HG03460 (cell line): ENCODE data around the gene SLIT1.

Experiments used
- ATAC-seq: cut with Tn5 transposase; IDR thresholded peaks from one replicate; pipeline ENCODE4 v1.9.1; 2021; ENCODE audit not compliant: unreplicated experiment

The SLIT1 gene

DNA sequence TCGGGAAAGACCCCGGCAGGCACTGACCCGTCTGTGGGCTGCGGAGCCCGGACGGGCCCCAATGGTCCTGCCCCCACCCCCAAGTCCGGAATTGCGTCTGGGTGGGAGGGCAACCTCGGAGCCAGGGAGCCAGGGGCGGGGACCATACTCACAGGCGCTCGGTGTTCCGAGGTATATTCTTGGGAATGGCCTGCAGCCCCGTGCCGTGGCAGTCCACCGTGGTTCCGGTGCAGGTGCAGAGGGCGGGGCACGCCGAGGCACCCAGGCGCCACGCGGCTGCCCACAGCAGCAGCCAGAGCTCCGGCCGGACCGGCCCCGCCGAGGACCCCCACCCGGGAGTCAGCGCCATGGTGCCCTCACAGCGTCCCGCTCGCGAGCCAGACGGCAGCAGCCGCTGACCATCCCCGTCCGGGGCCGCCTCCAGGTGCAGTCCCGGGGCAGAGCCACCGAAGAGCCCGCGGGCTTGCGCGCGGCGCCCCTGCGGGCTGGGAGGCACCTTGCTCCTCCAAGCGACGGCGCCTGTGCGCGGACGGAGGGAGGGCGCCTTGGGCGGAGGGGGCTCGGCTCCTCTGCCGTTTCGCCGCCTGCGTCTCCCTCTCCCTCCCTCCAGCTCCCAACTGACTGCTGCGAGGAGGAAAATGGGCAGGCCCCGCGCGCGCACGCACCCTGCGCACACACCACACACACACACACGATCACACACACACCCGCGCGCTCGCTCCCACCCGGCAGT, at the start of gene SLIT1:
Gene SLIT1, minus strand, starts transcription at position 634 of the 733 bp plus-strand sequence. Its CDS starts 285 bp downstream, at position 349.
- no peak for ATAC-seq

DNA sequence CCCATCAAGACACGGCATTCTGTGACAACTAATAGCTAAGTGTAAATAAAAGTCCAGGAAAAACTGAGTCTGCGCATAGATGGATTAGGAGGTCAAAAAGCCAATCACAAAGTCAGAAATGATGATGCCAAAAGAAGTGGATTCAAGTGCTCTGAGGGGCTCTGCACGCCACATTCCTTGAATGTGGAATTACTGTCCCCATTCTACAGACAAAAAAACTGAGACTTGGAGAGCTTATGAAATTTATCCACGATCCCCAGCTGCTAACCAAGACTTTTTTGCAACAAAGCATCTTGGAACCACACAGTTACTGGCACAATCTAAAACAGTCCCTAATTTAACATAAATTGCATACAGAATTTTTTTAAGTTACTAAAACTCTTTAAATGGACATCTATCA, 49.6 kb upstream of the SLIT1 start:
- ATAC-seq, result no peak

DNA sequence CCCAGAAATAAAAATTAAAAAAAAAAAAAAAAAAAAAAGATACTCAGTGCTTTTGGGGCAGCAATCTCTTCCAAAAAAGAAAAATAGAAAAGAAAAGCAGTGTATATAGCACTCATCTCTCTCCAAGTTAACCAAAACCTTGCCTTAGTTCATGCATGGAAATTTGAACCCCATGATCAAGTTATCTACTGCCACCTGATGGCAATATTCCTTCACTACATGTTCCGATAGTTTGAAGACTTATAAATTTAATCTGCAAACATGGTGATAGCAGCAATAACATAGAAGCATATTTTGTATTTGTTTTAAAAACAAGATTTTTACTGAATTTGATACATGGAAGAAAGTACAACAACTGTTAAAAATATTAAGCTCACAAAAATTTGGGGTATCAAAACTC, 48.6 kb upstream of the SLIT1 start:
- no peak for ATAC-seq

DNA sequence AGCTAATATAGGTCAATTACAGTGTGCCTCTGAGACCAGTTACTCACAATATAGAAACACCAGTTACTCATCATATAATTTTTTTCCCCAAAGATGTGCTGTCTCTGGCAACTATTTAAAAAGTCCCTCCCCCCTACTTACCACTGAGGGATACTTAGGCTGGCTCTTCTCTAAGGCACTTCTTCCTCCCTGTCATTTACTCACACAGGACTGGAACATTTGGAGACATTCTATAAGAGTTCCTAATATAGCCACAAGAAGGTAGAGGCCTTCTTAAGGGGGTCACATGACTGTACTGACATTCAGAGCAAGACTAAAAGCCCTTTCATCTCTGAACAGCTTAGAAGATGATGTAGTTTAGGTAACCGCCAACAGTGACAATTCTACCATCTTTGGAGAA, 44.4 kb upstream of the SLIT1 start:
- ATAC-seq, result no peak

DNA sequence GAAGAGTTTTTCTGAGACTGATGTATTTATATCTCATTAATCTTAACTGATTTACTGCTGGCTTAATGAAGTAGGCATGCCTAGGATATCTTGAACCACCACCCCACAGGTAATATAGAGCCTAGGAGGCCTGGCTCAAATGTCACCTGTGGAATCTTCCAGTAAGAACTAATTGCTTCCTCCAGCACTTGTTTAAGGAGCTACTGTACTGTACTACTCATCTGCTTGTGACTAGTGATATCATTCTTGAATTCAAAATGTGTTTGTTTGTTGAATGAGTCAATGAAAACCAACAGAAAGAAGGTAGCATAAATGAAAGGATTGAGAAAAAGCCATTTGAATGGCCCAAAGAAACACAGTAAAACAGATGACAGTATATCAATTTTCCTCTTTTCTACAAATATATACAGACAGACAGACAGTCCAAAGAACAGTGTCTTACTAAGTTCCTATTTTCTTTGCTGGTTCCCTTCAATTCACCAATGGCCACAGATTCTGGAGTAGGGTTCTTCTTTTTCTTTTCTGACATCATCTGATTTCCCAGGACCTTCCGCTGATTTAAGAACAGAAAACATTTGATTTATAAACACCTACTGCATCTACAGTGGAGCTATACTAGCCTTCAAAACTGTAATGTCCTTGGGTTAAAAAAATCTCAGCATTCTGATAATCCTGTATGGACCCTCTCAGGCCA, 43.7 kb upstream of the SLIT1 start:
- no peak for ATAC-seq

DNA sequence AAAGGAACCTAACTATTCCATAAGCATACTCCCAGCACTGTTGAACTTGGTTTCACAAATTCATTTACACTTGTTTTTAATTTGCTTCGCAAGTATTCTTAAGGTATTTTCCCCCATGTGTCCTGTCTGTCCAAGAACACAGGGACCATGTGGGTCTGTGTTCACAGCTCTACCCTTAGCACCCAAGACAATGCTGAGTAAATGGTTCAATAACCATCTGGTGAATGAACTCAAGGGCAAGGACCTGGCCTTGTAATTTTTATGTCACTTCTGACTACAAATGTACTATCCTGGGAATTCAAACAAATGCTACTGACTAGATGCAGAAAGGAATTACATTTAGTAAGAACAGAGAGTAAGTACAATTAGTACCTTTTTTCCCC, 43.0 kb upstream of the SLIT1 start:
- no peak for ATAC-seq

DNA sequence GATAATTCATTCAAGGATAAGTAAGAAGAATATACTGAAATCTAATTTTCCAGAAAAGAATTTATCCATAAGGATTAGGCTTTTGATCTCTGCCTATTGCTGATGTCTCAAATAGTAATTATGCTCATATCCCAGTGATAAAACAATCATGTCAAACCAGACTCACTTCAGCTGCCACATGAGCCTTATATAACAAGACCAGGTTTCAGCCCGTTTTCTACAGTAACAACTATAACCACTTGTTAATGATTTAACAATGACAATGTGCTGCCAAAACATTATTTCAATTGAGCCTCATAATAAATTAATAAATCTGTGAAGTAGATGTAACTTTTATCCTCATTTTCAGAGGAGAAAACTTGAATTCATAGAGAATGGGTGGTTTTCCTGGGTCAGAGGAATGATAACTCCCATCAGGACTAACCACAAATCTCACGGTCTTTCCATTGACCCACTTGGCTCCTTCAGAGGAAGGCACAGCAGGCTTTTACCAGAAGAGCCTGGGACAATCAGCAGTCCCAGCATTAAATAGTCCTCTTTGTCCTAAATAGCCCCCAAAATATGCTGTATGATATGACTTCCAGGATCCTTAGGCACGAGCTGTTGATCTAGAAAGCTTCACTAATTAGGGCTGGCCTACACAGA, 42.5 kb upstream of the SLIT1 start:
- no peak for ATAC-seq

DNA sequence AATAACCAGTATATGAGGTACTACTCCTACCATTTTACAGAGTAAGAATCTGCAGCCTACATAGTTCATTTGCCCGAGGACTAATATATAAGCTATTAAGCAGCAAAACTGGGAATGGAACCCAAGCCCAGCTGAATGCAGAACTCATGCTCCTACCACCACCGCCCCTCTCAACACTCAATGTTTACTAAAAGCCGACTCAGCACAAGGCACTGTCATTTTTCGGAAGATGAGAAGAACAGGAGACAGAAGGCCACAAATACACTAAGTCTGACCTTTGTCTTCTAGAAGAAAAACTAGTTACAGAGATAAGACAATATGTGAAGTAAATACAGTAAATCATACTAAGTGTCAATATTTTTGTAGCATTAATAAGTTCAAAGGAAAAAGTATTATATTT, 40.6 kb upstream of the SLIT1 start:
- no peak for ATAC-seq

DNA sequence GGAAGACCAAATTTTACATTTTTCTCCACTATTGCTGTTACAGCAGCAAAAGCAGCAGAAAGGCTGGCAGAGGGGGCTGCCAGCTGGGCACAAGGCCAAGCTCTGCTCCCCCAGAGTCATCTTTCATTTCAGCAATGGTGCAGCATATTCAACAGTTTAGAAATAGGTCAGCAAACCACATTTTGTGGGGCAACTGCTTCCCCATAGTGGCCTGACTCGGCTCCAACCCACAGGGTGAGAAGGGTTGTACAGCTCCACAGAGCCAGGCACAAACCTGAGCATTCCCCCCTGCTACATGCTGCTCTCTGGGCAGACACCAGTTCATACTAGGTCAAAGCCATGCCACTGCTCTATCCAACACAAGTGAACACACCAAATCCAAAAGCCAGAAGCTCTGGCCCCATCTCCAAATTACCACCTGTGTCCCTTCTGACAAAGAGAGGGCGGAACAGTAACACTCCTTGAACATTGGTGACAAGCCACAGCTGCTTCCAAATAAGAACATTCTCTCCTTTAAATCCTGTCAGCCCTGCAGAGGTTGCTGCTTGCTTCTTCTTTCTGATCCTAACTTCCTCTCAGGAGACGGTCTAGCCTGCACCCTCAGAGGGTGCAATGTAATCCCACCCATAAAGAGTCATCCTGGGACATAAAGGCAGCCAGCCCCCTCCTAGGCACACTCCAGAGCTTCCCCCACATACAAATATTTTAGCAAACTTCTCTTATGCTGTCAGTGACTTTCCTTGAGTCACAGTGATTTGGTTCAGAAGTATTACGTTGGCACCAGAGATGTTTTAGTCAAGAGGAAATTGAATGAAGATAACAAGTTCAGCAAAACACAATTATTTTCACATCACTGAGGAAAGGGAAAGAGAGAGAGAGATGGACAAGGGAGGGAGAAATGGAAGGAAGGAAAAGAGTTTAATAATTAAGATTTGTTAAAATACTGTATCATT, 39.0 kb upstream of the SLIT1 start:
- ATAC-seq, result no peak

DNA sequence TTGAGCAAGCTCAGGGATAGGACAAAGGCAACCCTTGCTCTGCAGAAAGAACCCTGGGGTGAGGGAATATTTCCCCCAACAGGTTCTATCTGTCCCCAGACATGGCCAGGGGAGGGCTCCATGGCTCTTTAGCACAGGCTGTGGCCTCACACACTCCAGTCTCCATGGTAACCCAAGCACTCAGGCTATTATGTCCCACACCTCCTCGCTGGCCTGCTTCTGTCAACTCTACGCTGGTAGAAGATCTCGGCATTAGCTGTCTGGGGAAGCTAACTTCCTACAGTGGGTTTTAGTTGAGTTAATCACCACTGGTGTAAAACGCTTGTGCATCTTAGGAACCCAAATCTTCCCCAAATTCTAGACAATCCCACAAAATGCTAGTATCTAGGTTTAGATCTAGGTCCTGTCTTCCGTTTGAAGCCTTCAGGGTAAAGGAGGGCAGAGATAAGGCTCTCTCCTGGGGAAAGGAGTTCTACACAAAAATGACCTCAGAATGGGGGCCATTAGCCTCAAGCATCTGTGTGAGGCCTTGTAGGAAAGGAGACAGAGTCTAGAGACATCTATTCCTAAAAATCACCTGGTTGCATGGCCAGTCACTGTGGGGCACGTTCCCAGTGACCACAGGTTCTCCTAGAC, 36.7 kb upstream of the SLIT1 start:
- no peak for ATAC-seq

DNA sequence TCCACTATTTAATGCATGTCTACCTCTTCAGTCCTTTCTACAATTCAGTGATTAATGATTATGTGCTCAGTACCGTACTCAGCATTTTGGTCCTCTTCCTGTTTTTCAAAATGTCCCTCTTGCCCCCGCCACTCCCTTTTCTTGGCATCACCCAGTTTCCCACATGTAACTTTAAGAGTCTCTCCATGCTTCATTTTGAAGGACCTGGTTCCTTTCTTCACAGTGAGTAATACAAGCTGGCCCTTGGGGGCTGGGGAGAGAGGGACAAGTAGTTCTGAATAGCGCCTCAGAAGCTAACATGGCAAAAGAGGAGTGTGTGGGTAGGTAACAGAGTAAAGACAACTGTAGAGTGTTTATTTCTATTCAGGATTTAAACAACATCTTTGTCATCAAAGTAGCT, 34.6 kb upstream of the SLIT1 start:
- ATAC-seq, result no peak

DNA sequence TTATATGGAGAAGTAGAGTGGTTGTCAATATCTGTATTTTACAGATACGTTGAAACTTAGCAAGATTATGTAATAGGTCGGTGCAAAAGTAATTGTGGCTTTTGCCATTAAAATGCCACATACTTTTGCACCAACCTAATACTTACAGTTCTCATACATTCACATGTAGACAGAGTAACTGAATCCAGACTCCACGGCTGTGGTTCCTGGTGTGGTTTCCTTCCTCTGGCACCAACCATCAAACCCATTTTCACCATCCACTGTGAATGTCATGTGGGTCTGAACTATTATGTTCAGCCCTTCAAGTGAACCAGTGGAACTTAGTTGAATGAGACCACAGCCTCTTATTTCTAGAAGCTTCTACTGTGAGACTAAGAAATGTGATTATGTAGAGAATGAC, 31.5 kb upstream of the SLIT1 start:
- no peak for ATAC-seq

DNA sequence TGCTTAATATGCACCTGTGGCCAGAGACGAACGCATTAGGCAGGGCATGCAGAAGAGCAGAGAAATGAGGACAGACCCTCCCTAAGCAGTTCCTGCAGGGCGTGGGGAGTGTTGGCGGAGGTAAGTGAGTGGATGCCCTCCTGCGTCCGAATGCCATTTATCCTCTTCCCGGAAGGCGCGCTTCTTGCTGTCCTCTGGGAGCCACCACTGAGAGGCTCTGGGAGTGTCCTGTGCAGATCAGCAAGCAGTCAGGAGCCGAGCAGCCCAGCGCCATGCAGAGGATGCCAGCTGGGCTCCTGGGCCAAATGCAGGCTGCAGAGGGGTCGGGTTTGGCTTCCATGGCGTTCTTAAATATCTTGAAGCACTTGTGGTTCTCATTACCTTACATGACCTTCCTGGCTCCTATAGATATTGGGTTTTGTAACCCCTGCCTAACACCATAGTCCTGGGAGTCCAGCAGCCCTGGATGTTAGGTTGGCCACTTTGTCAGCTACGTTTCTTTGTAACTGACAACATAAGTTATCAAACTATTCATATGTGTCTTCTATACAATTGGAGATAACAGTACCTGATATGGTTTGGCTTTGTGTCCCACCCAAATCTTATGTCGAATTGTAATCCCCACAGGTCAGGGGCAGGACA, 30.0 kb upstream of the SLIT1 start:
- ATAC-seq, result no peak

DNA sequence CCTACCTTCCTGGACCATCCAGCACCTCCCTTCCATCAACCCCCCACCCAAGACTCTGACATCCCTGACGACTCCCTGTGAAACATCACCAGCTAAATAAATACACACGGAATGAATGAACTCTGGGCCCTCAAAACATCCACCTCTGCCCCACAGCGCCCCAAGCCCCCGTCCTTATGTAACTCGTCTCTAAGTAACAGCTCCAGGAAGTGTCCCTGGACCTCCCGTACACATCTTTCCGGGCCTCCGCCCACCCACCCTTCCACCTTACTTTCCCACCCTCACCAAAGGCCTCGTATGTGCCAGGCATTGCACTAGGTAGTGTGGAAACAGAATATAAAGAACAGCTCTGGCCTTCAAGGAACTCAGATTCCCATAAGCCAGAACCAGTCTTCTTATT, 27.7 kb upstream of the SLIT1 start:
- no peak for ATAC-seq

DNA sequence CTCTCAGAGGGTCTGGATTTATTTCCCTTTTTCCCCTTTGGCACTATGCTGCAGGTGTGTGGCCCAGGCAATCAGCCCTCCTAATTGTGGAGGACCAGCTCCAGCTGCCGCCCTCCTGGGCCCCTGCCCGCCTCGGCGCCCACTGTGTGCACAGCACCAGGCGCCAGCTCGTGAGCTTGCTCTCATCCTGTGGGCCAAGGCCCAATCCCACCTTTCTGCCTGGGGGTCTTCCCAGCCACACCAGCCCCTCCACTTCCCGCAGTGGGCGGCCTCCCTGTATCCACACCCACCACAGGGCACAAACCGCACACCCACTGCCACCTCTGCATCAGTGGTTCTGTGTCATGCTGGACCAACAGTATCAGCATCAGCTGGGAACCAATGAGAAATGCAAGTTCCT, 25.5 kb upstream of the SLIT1 start:
- no peak for ATAC-seq

DNA sequence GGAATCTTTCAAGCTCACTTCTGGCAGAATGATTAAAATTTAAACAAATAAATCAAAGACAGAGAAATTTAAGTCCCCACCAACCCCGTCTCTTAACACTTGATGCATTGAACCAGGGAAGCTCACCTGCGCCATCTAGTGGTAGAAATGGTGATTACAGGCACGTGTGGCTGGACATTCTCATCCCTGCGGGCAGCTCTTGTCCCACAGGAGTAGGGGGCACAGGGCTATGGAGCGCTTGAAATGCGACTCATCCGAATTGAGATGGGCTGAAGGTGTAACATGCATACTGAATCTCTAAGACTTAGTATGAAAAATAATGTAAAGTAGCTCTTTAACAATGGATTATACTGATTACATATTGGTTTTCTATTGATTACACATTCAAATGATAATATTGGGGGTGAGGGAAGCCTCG, 24.8 kb upstream of the SLIT1 start:
- no peak for ATAC-seq

DNA sequence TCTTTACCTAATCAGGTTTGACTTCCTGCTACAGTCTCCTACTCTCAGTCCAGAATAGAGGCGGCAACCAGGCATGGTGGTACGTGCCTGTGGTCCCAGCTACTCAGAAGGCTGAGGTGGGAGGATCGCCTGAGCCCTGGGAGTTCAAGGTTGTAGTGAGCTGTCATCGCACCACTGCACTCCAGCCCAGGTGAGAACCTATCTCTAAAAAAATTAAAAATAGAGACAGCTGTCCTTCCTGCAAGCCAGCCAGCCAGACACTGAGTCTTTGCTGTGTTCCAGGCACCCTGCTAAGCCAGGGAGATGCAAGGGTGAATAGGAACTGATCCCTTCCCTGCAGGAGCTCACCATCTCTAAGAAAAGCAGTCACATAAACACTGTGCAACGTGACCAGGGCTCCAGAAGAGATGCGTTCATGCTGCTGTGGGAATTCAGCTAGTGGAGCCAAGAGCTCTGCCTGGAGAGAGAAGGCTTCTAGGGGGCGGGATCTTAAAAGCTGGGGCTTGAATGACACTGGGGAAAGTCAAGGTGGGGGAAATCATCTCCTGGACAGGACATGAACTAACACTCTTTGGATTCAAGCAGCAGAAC, 22.1 kb upstream of the SLIT1 start:
- no peak for ATAC-seq

DNA sequence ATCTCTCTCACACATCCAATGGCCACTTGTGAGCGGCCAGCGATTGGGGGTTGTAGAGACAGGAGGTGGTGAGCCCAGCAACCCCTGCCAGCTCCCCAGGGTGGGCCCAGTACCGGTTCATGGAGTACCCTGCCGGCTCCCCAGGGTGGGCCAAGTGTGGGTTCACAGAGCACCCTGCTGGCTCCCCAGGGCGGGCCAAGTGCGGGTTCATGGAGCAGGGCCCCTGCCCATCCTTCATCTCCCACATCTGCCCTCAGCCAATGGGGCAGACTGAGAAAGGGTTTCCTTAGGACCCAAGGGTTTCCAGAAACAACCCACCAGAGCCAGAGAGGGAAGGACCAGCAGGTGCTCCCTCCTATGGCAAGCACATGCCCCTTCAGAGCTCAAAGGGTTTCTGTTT, 21.4 kb upstream of the SLIT1 start:
- ATAC-seq, result no peak

DNA sequence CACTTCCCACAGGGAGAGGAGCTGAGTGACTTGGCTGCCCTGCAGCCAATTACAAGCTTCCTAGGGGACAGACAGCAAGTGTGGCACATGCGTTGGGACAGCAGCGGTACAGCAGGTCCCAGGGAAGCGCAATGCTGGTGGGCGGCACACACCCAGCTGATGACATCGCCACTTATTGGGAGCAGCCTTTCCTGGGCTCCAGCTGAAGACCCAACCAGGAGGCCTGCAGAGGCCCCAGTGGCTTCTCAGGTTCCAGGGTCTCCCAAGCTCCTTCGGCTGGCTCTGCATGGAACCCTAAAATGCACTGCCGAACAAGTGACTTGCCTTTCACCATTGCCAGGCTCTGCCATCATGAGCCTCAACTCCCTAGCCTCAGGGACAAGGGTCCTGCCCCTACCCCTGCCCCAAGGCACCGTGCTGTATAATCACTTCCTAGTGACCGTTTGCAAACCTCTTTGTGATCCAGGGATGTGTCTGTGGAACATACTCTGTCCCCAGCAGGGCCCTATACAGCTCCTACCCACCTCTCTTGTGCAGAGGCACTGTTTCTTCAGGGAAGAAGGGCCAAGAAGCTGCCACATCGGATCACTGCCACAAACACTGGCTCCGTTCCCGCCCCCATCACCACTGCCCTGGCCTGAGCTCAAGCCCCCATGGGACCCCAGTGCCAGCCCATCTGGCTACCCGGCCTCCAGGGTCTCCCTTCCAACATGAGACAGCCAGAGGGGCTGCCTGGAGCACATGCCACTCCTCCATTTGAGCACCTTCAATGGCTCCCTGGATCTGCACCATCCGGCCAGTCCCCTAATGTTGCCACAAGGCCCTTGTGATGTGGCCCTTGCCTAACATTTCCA, 19.3 kb upstream of the SLIT1 start:
- ATAC-seq, result no peak
